HL-60 (cell line): Measurements from ENCODE around the gene SGK1.

ENCODE experiments used
- DNase-seq, 2 experiments: peaks; one replicate each; pipeline ENCODE4 v3.0.0-alpha.2; 2010 to 2020; ENCODE audit warnings: low read depth in 1 of 2, low spot score in 1 of 2
- H3K27ac ChIP-seq: fragments of 250-450 bp; sonication (Bioruptor Pico); replicated peaks from 2 replicates; pipeline ENCODE4 v1.5.1; 2020; ENCODE audit warnings: mild to moderate bottlenecking, moderate library complexity
- H3K27me3 ChIP-seq: fragments of 250-450 bp; sonication (Bioruptor Pico); 2 replicates; pipeline ENCODE4 v1.5.1; 2021; ENCODE audit warnings: mild to moderate bottlenecking, moderate library complexity; ENCODE audit not compliant: insufficient read depth, poor library complexity, severe bottlenecking
- H3K4me3 ChIP-seq: replicated peaks from 2 replicates; pipeline ENCODE4 v1.5.1; 2011; ENCODE audit warnings: mild to moderate bottlenecking, control low read depth, low read length; ENCODE audit not compliant: insufficient read depth
- CTCF ChIP-seq: IDR thresholded peaks from one replicate; pipeline ENCODE4 v1.5.1; 2011; ENCODE audit warnings: low read length, control low read depth, inconsistent platforms; ENCODE audit not compliant: insufficient read depth
- GABPA ChIP-seq: IDR thresholded peaks from 2 replicates; pipeline ENCODE4 v1.6.1; 2012; ENCODE audit warnings: low read depth
- POLR2AphosphoS5 ChIP-seq: IDR thresholded peaks from 2 replicates; pipeline ENCODE4 v1.6.1; 2012; ENCODE audit warnings: low read depth
- REST ChIP-seq: IDR thresholded peaks from 2 replicates; pipeline ENCODE4 v1.6.1; 2012; ENCODE audit warnings: low read depth; ENCODE audit not compliant: insufficient replicate concordance
- SPI1 ChIP-seq: IDR thresholded peaks from 2 replicates; pipeline ENCODE4 v1.6.1; 2012; ENCODE audit warnings: low read depth, mild to moderate bottlenecking, borderline replicate concordance

SGK1 gene

GRCh38 chr6:134178161-134179044 is 139.5 kb downstream of the SGK1 start:
- H3K27ac ChIP-seq, result no peak overlapping the region; the same call in 1 of the 2 replicates
- DNase-seq, result peak; percentile 61 to 75
- TF ChIP-seq SPI1 (no peak), REST (peak; percentile 39), CTCF (peak; percentile 53)
- no peaks in the 10 kb centered on the region for H3K27me3 ChIP-seq
- H3K4me3 ChIP-seq, result peak overlapping the region; percentile 51

GRCh38 chr6:134177753-134178160 is 140.2 kb downstream of the SGK1 start:
- no peak overlapping the region; the same call in 1 of the 2 replicates for H3K27ac ChIP-seq
- no peaks in the 10 kb centered on the region for H3K27me3 ChIP-seq
- TF ChIP-seq CTCF, result no peak
- TF ChIP-seq POLR2AphosphoS5, result no peak
- TF ChIP-seq GABPA, result no peak
- TF ChIP-seq SPI1, result no peak
- TF ChIP-seq REST, result no peak
- DNase-seq, result peak; percentile 17 to 65
- H3K4me3 ChIP-seq, result peak overlapping the region; percentile 51

GRCh38 chr6:134177236-134177635 is 140.7 kb downstream of the SGK1 start:
- Histone ChIP-seq H3K4me3 (no peak overlapping the region), H3K27ac (no peak overlapping the region), H3K27me3 (no peaks in the 10 kb centered on the region)
- TF ChIP-seq GABPA (no peak), REST (no peak), SPI1 (no peak), POLR2AphosphoS5 (no peak), CTCF (no peak)
- DNase-seq, result no peak
